ENCODE measurements around the gene STX11. TPM values are rescaled to one million over a fixed set of nuclear protein-coding genes. Genes with fewer than 3 reads are reported as not detected.

The STX11 gene
- total RNA-seq, 1 experiment from 2014 or later, result 0.17 TPM

GRCh38 chr6:144144996-144145395 is 5.3 kb upstream of the STX11 start:
- ChIA-PET CTCF (no interaction called here), POLR2A (no interaction called here)
- DNase-seq (ENCODE audit: low spot score), result no peak
- ATAC-seq, result no peak
- peaks cover 40% of the 10 kb centered on the region for H3K27me3 Mint-ChIP-seq (ENCODE audit: low read depth)
- H3K36me3 Mint-ChIP-seq, result no peaks in the 10 kb centered on the region
- no peak for TF ChIP-seq EMX1 (CRISPR knock-in tag; IDR thresholded peaks at IDR 0.05)
- no peak overlapping the region for H3K4me3 Mint-ChIP-seq
- no peaks in the 10 kb centered on the region for H3K9me3 Mint-ChIP-seq
- H3K4me1 Mint-ChIP-seq, result peaks cover 2% of the 10 kb centered on the region; the same call in 1 of the 2 replicates
- H3K27ac Mint-ChIP-seq, result no peak overlapping the region

- ATAC-seq (no peak), DNase-seq (ENCODE audit: low spot score) (no peak)
- Mint-ChIP-seq H3K4me1 (peaks cover 2% of the 10 kb centered on the region; the same call in 1 of the 2 replicates), H3K4me3 (no peak overlapping the region), H3K27me3 (ENCODE audit: low read depth) (peaks cover 42% of the 10 kb centered on the region), H3K9me3 (no peaks in the 10 kb centered on the region), H3K36me3 (no peaks in the 10 kb centered on the region), H3K27ac (no peak overlapping the region)
- ChIA-PET POLR2A (no interaction called here), CTCF (no interaction called here)
- no peak for TF ChIP-seq ATF3 (CRISPR knock-in tag; conservative IDR thresholded peaks at IDR 0.05)
- TF ChIP-seq CTCF (IDR thresholded peaks at IDR 0.05), result no peak
- TF ChIP-seq ZNF671 (CRISPR knock-in tag; IDR thresholded peaks at IDR 0.05), result no peak
- TF ChIP-seq IRF2 (CRISPR knock-in tag; IDR thresholded peaks at IDR 0.05; ENCODE audit: borderline replicate concordance, low read depth), result no peak
- no peak for TF ChIP-seq GRHL2 (CRISPR knock-in tag; IDR thresholded peaks at IDR 0.05; ENCODE audit: insufficient replicate concordance, severe bottlenecking)
- TF ChIP-seq ZNF138 (CRISPR knock-in tag; conservative IDR thresholded peaks at IDR 0.05), result no peak
- no peak for TF ChIP-seq SMAD3 (CRISPR knock-in tag; IDR thresholded peaks at IDR 0.05; ENCODE audit: borderline replicate concordance)
- TF ChIP-seq MXD4 (CRISPR knock-in tag; IDR thresholded peaks at IDR 0.05; ENCODE audit: borderline replicate concordance), result no peak
- TF ChIP-seq CBFB (CRISPR knock-in tag; IDR thresholded peaks at IDR 0.05; ENCODE audit: low read depth), result no peak
- no peak for TF ChIP-seq CREM (CRISPR knock-in tag; IDR thresholded peaks at IDR 0.05)
- no peak for TF ChIP-seq CDX4 (CRISPR knock-in tag; IDR thresholded peaks at IDR 0.05; ENCODE audit: borderline replicate concordance)
- no peak for TF ChIP-seq ZNF263 (CRISPR knock-in tag; IDR thresholded peaks at IDR 0.05; ENCODE audit: low read depth)
- TF ChIP-seq FOXK1 (CRISPR knock-in tag; IDR thresholded peaks at IDR 0.05), result no peak
- TF ChIP-seq PRRX2 (CRISPR knock-in tag; IDR thresholded peaks at IDR 0.05), result no peak
- no peak for TF ChIP-seq ATF6 (CRISPR knock-in tag; IDR thresholded peaks at IDR 0.05)
- no peak for TF ChIP-seq NR2C2 (CRISPR knock-in tag; IDR thresholded peaks at IDR 0.05)
- no peak for TF ChIP-seq ELF4 (CRISPR knock-in tag; IDR thresholded peaks at IDR 0.05; ENCODE audit: low read depth)
- TF ChIP-seq SP1 (CRISPR knock-in tag; conservative IDR thresholded peaks at IDR 0.05), result no peak
- no peak for TF ChIP-seq MLX (CRISPR knock-in tag; IDR thresholded peaks at IDR 0.05)
- no peak for TF ChIP-seq ZNF512 (CRISPR knock-in tag; IDR thresholded peaks at IDR 0.05; ENCODE audit: borderline replicate concordance)
Measured at GRCh38 chr6:144145541-144145940, 4.8 kb upstream of the STX11 start.
